ENCODE data around the gene SCN5A. TPM values are rescaled to one million over a fixed set of nuclear protein-coding genes. Genes with fewer than 3 reads are reported as not detected.

The SCN5A gene
- total RNA-seq, 1 experiment from 2014 or later = 13.6 TPM

DNA sequence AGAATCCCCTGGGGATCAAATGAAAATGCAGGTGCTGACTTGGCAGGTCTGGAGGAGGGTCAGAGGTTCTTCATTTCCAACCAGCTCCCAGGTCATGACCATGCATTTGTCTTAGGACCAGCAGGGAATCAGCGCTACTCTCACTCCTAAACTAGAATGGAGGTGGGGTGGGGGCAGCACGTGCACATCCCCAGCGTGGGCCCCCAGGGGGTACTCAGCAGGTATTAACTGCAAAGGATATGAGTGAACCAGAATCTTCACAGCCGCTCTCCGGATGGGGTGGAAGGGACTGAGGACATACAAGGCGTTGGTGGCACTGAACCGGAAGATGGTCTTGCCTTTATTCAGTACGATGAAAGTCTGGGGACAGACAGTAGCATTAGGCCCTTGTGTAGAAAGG, 19.4 kb downstream of the SCN5A start:
- ATAC-seq (no peak), DNase-seq (ENCODE audit: low spot score) (no peak)
- Mint-ChIP-seq H3K27ac (no peak overlapping the region), H3K36me3 (no peaks in the 10 kb centered on the region; the same call in 1 of the 2 replicates), H3K4me3 (no peak overlapping the region), H3K27me3 (ENCODE audit: low read depth) (no peaks in the 10 kb centered on the region; the same call in 1 of the 2 replicates), H3K4me1 (peaks cover 8% of the 10 kb centered on the region), H3K9me3 (no peaks in the 10 kb centered on the region)
- ChIA-PET POLR2A (no interaction called here), CTCF (interaction anchor here (0.5 to 5.9 kb wide), 8 partner anchors 11 to 444 kb away, joined by 3 to 38 read pairs (median 11); partner anchors contain the start of gene SCN5A)
- no peak for TF ChIP-seq ARID4B (CRISPR knock-in tag; IDR thresholded peaks at IDR 0.05; ENCODE audit: borderline replicate concordance)
- no peak for TF ChIP-seq ELF4 (CRISPR knock-in tag; IDR thresholded peaks at IDR 0.05; ENCODE audit: low read depth)
- no peak for TF ChIP-seq HMGA2 (CRISPR knock-in tag; IDR thresholded peaks at IDR 0.05)
- peak; percentile 53 for TF ChIP-seq ZNF423 (CRISPR knock-in tag; IDR thresholded peaks at IDR 0.05)
- no peak for TF ChIP-seq ZNF138 (CRISPR knock-in tag; conservative IDR thresholded peaks at IDR 0.05)
- TF ChIP-seq ZNF317 (CRISPR knock-in tag; IDR thresholded peaks at IDR 0.05; ENCODE audit: borderline replicate concordance, low read depth) = no peak
- TF ChIP-seq, protein P1, sequence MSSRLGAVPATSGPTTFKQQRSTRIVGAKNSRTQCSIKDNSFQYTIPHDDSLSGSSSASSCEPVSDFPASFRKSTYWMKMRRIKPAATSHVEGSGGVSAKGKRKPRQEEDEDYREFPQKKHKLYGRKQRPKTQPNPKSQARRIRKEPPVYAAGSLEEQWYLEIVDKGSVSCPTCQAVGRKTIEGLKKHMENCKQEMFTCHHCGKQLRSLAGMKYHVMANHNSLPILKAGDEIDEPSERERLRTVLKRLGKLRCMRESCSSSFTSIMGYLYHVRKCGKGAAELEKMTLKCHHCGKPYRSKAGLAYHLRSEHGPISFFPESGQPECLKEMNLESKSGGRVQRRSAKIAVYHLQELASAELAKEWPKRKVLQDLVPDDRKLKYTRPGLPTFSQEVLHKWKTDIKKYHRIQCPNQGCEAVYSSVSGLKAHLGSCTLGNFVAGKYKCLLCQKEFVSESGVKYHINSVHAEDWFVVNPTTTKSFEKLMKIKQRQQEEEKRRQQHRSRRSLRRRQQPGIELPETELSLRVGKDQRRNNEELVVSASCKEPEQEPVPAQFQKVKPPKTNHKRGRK (CRISPR knock-in tag; IDR thresholded peaks at IDR 0.05; ENCODE audit: borderline replicate concordance) = no peak
- TF ChIP-seq NR1H2 (CRISPR knock-in tag; IDR thresholded peaks at IDR 0.05) = no peak
- no peak for TF ChIP-seq PRRX2 (CRISPR knock-in tag; IDR thresholded peaks at IDR 0.05)

DNA sequence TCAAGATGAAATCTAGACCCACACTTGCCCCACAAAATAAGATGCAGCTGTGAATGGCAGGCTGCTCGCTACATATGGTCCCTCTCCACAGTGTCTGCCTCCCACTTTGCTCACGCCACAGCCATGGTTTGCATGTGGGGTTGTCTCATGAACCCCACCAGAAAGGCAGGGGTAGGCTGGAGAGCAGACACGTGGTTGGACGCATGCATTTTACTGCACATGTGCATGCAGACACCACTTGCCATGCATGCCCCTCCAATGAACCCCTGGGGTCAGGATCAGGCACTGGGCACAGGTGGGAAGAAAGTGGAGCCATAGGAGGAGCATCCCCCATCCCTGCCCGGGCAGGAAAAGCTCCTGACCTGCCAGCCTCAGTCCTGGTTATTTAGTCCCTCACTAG, 20.7 kb downstream of the SCN5A start:
- CTCF ChIA-PET = interaction anchor here (0.7 to 5.9 kb wide), 16 partner anchors 8 to 371 kb away, joined by 3 to 38 read pairs (median 6); partner anchors contain the start of gene SCN5A

DNA sequence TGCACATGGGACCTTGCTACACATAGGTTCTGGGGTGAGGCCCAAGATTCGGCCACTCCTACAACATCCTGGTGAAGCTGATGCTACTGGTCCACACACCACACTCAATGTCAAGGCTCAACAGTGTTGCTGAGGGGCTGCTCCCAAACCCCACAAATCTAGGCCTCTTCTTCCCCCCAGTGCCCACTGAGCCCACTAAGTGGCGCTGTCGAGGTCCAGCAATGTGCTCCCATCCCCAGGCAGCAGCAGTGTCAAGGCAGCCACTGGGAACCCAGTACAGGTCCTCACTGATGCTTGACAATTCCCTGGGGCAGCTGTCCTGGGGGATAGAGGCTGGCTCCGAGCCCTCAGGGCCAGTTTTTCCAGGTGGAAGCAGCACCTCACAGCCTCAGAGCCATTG, 21.5 kb downstream of the SCN5A start:
- peak; percentile 51 for TF ChIP-seq CTCF (IDR thresholded peaks at IDR 0.05)
- no peak for TF ChIP-seq IRF2 (CRISPR knock-in tag; IDR thresholded peaks at IDR 0.05; ENCODE audit: borderline replicate concordance, low read depth)
- TF ChIP-seq, protein P2, sequence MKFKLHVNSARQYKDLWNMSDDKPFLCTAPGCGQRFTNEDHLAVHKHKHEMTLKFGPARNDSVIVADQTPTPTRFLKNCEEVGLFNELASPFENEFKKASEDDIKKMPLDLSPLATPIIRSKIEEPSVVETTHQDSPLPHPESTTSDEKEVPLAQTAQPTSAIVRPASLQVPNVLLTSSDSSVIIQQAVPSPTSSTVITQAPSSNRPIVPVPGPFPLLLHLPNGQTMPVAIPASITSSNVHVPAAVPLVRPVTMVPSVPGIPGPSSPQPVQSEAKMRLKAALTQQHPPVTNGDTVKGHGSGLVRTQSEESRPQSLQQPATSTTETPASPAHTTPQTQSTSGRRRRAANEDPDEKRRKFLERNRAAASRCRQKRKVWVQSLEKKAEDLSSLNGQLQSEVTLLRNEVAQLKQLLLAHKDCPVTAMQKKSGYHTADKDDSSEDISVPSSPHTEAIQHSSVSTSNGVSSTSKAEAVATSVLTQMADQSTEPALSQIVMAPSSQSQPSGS (CRISPR knock-in tag; IDR thresholded peaks at IDR 0.05; ENCODE audit: borderline replicate concordance, low read depth) = no peak
- no peak for TF ChIP-seq HMGA2 (CRISPR knock-in tag; IDR thresholded peaks at IDR 0.05)
- TF ChIP-seq, protein P3, sequence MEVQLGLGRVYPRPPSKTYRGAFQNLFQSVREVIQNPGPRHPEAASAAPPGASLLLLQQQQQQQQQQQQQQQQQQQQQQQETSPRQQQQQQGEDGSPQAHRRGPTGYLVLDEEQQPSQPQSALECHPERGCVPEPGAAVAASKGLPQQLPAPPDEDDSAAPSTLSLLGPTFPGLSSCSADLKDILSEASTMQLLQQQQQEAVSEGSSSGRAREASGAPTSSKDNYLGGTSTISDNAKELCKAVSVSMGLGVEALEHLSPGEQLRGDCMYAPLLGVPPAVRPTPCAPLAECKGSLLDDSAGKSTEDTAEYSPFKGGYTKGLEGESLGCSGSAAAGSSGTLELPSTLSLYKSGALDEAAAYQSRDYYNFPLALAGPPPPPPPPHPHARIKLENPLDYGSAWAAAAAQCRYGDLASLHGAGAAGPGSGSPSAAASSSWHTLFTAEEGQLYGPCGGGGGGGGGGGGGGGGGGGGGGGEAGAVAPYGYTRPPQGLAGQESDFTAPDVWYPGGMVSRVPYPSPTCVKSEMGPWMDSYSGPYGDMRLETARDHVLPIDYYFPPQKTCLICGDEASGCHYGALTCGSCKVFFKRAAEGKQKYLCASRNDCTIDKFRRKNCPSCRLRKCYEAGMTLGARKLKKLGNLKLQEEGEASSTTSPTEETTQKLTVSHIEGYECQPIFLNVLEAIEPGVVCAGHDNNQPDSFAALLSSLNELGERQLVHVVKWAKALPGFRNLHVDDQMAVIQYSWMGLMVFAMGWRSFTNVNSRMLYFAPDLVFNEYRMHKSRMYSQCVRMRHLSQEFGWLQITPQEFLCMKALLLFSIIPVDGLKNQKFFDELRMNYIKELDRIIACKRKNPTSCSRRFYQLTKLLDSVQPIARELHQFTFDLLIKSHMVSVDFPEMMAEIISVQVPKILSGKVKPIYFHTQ (CRISPR knock-in tag; IDR thresholded peaks at IDR 0.05) = no peak
- Mint-ChIP-seq H3K4me1 (peaks cover 14% of the 10 kb centered on the region), H3K36me3 (no peaks in the 10 kb centered on the region; the same call in 1 of the 2 replicates), H3K4me3 (no peak overlapping the region), H3K27ac (no peak overlapping the region), H3K9me3 (no peaks in the 10 kb centered on the region), H3K27me3 (ENCODE audit: low read depth) (no peaks in the 10 kb centered on the region; the same call in 1 of the 2 replicates)
- DNase-seq (ENCODE audit: low spot score) (peak; percentile 87), ATAC-seq (peak; percentile 86)
- CTCF ChIA-PET = interaction anchor here (0.6 to 5.9 kb wide), 20 partner anchors 9 to 372 kb away, joined by 3 to 38 read pairs (median 5); partner anchors contain the start of gene SCN5A
- POLR2A ChIA-PET = interaction anchor here (1.2 kb wide), 1 partner anchor 9 kb away, joined by 5 read pairs; no protein-coding TSS in a partner anchor

More for the DNA sequence above, 20.7 kb downstream of the SCN5A start:
- Mint-ChIP-seq H3K27me3 (ENCODE audit: low read depth) (no peaks in the 10 kb centered on the region; the same call in 1 of the 2 replicates), H3K4me3 (no peak overlapping the region), H3K27ac (no peak overlapping the region), H3K9me3 (no peaks in the 10 kb centered on the region), H3K4me1 (peaks cover 12% of the 10 kb centered on the region), H3K36me3 (no peaks in the 10 kb centered on the region; the same call in 1 of the 2 replicates)
- TF ChIP-seq TEAD1 (CRISPR knock-in tag; IDR thresholded peaks at IDR 0.05) = no peak
- TF ChIP-seq CREM (CRISPR knock-in tag; IDR thresholded peaks at IDR 0.05) = no peak
- TF ChIP-seq SMAD3 (CRISPR knock-in tag; IDR thresholded peaks at IDR 0.05; ENCODE audit: borderline replicate concordance) = no peak
- no peak for TF ChIP-seq HMGA2 (CRISPR knock-in tag; IDR thresholded peaks at IDR 0.05)
- POLR2A ChIA-PET = no interaction called here
- DNase-seq (ENCODE audit: low spot score) (no peak), ATAC-seq (no peak)

Data from WTC11 (cell line).